ENCODE measurements around the gene GRID1. TPM values are rescaled to one million over a fixed set of nuclear protein-coding genes. Genes with fewer than 3 reads are reported as not detected.

The GRID1 gene
- total RNA-seq, 4 donors from 2014 or later = 1.4 to 4.9 (median 2.0) TPM

GRCh38 chr10:86371116-86371515 is 4.5 kb upstream of the GRID1 start:
- intact Hi-C loops (cut with DNase I; ENCODE audit: low total_unique reads) = loop anchor here (5.0 kb wide), 1 partner anchor 1139 kb away; no protein-coding TSS in a partner anchor
- H3K4me3 ChIP-seq (ENCODE audit: low read depth, poor library complexity, severe bottlenecking) = no peak overlapping the region
- TF ChIP-seq CTCF (IDR thresholded peaks at IDR 0.05) = no peak
- TF ChIP-seq POLR2A (IDR thresholded peaks at IDR 0.05) = no peak
- peak in 1 of 2 donors; percentile 75 for DNase-seq (ENCODE audit: low spot score in 2 of 2)
- 86 to 89% methylated on average over 7 of the region's 7 CpGs for WGBS, 2 donors

- peak in 1 of 2 donors; percentile 36 for DNase-seq (ENCODE audit: low spot score in 2 of 2)
- intact Hi-C loops (cut with DNase I; ENCODE audit: low total_unique reads) = loop anchor here (5.0 kb wide), 1 partner anchor 1138 kb away; no protein-coding TSS in a partner anchor
- no peak overlapping the region for H3K4me3 ChIP-seq (ENCODE audit: low read depth, poor library complexity, severe bottlenecking)
- WGBS, 2 donors = 62 to 67% methylated on average over 4 of the region's 4 CpGs
- TF ChIP-seq POLR2A (IDR thresholded peaks at IDR 0.05) = no peak
- TF ChIP-seq CTCF (IDR thresholded peaks at IDR 0.05) = no peak
Measured at GRCh38 chr10:86370006-86370585, 3.5 kb upstream of the GRID1 start.

- intact Hi-C loops (cut with DNase I; ENCODE audit: low total_unique reads) = no loop called here
- WGBS, 2 donors = 94 to 100% methylated on average over 2 of the region's 2 CpGs
- TF ChIP-seq POLR2A (IDR thresholded peaks at IDR 0.05) (no peak), CTCF (IDR thresholded peaks at IDR 0.05) (no peak)
- peak in 1 of 2 donors; percentile 65 for DNase-seq (ENCODE audit: low spot score in 2 of 2)
- H3K4me3 ChIP-seq (ENCODE audit: low read depth, poor library complexity, severe bottlenecking) = no peak overlapping the region
Measured at GRCh38 chr10:86368987-86369386, 2.4 kb upstream of the GRID1 start.

- no peak overlapping the region for H3K4me3 ChIP-seq (ENCODE audit: low read depth, poor library complexity, severe bottlenecking)
- peak in 1 of 2 donors; percentile 50 for DNase-seq (ENCODE audit: low spot score in 2 of 2)
- intact Hi-C loops (cut with DNase I; ENCODE audit: low total_unique reads) = no loop called here
- TF ChIP-seq POLR2A (IDR thresholded peaks at IDR 0.05) = no peak
- TF ChIP-seq CTCF (IDR thresholded peaks at IDR 0.05) = no peak
- WGBS, 2 donors = 93 to 100% methylated on average over 1 of the region's 1 CpG
Measured at GRCh38 chr10:86368046-86368445, 1.5 kb upstream of the GRID1 start.

GRCh38 chr10:86367152-86367951 is 757 bp upstream of the GRID1 start:
- TF ChIP-seq POLR2A (IDR thresholded peaks at IDR 0.05) (no peak), CTCF (IDR thresholded peaks at IDR 0.05) (no peak)
- peak overlapping the region; percentile 19 for H3K4me3 ChIP-seq (ENCODE audit: low read depth, poor library complexity, severe bottlenecking)
- intact Hi-C loops (cut with DNase I; ENCODE audit: low total_unique reads) = no loop called here
- WGBS, 2 donors = 4 to 10% methylated on average over 26 to 29 of the region's 62 CpGs
- peak in 1 of 2 donors; percentile 86 for DNase-seq (ENCODE audit: low spot score in 2 of 2)

All from lower leg skin (tissue), 4 donors.